NCI-H1417 (cell line): ENCODE data around the gene POGLUT3.
A peak's percentile ranks its signal among the peaks of the same experiment; 100 is the strongest.

Experiments
- DNase-seq, 3 experiments: peaks; one replicate each; lab custom pipeline; 2025; lab: John Stamatoyannopoulos, UW

Gene POGLUT3

GRCh38 chr11:108500721-108501120, 2.5 kb upstream of the POGLUT3 start:
- DNase-seq: no peak

GRCh38 chr11:108500169-108500568, 2.0 kb upstream of the POGLUT3 start:
- DNase-seq: no peak

GRCh38 chr11:108498816-108499408, 728 bp upstream of the POGLUT3 start:
- DNase-seq: peak in 1 of 3 experiments; percentile 23

GRCh38 chr11:108497317-108498045, 703 bp downstream of the POGLUT3 start:
- DNase-seq: peak; percentile 50 to 94 (median 91)

- peak in 1 of 3 experiments; percentile 53 for DNase-seq
Measured at GRCh38 chr11:108496643-108497256, 1.4 kb downstream of the POGLUT3 start.

GRCh38 chr11:108495326-108495725, 2.9 kb downstream of the POGLUT3 start:
- no peak for DNase-seq

- DNase-seq: peak in 2 of 3 experiments; percentile 12 to 65
Measured at GRCh38 chr11:108494182-108494581, 4.0 kb downstream of the POGLUT3 start.

GRCh38 chr11:108491936-108492335, 6.2 kb downstream of the POGLUT3 start:
- no peak for DNase-seq

- DNase-seq: no peak
Measured at GRCh38 chr11:108486828-108487227, 11.4 kb downstream of the POGLUT3 start.

GRCh38 chr11:108486331-108486730, 11.9 kb downstream of the POGLUT3 start:
- DNase-seq: no peak

GRCh38 chr11:108483163-108483562, 15.0 kb downstream of the POGLUT3 start:
- DNase-seq: no peak

GRCh38 chr11:108474664-108475463, 23.3 kb downstream of the POGLUT3 start:
- no peak for DNase-seq

- no peak for DNase-seq
Measured at GRCh38 chr11:108472681-108473080, 25.5 kb downstream of the POGLUT3 start.

GRCh38 chr11:108468478-108468864, 29.7 kb downstream of the POGLUT3 start:
- DNase-seq: no peak

GRCh38 chr11:108467091-108467823, 30.9 kb downstream of the POGLUT3 start, which contains the start of gene C11orf65:
TSS of gene C11orf65 (minus strand) at chr11:108467529. CDS start at chr11:108461559, 5,970 bp downstream.
- DNase-seq: peak; percentile 98 to 100 (median 99)

GRCh38 chr11:108466405-108466804, 31.8 kb downstream of the POGLUT3 start:
- DNase-seq: peak in 1 of 3 experiments; percentile 28

GRCh38 chr11:108453207-108453835, 44.9 kb downstream of the POGLUT3 start:
- no peak for DNase-seq
